Stimulated activated CD8-positive, alpha-beta memory T cell treated with anti-CD3 and anti-CD28 coated beads, Interleukin-12 subunit alpha, Interleukin-12 subunit beta, amount 100 ng/mL, for 24 hours (primary cell): ENCODE results near the gene CDH20.

Experiments
- DNase-seq: peaks from one replicate; pipeline ENCODE4 v3.0.0-alpha.2; 2020; ENCODE audit errors: extremely low read depth

The CDH20 gene

GRCh38 chr18:61333271-61333745, at the start of gene CDH20:
Gene CDH20, plus strand, starts transcription at chr18:61333430.
- no peak for DNase-seq

GRCh38 chr18:61284039-61284438, 49.2 kb upstream of the CDH20 start:
- DNase-seq = no peak

- no peak for DNase-seq
Measured at GRCh38 chr18:61285777-61286176, 47.5 kb upstream of the CDH20 start.

GRCh38 chr18:61286867-61287266, 46.4 kb upstream of the CDH20 start:
- no peak for DNase-seq

GRCh38 chr18:61290616-61291015, 42.6 kb upstream of the CDH20 start:
- no peak for DNase-seq

GRCh38 chr18:61292280-61293035, 40.8 kb upstream of the CDH20 start:
- no peak for DNase-seq

- DNase-seq = no peak
Measured at GRCh38 chr18:61295153-61295552, 38.1 kb upstream of the CDH20 start.

- DNase-seq = no peak
Measured at GRCh38 chr18:61308004-61308403, 25.2 kb upstream of the CDH20 start.

GRCh38 chr18:61308795-61309393, 24.3 kb upstream of the CDH20 start:
- no peak for DNase-seq

- no peak for DNase-seq
Measured at GRCh38 chr18:61322265-61322873, 10.9 kb upstream of the CDH20 start.

- DNase-seq = no peak
Measured at GRCh38 chr18:61323951-61324350, 9.3 kb upstream of the CDH20 start.

- no peak for DNase-seq
Measured at GRCh38 chr18:61326407-61326806, 6.8 kb upstream of the CDH20 start.

- DNase-seq = no peak
Measured at GRCh38 chr18:61329398-61329797, 3.8 kb upstream of the CDH20 start.

GRCh38 chr18:61331051-61331450, 2.2 kb upstream of the CDH20 start:
- DNase-seq = no peak

- no peak for DNase-seq
Measured at GRCh38 chr18:61333746-61334490, 688 bp downstream of the CDH20 start.

GRCh38 chr18:61334491-61334850, 1.2 kb downstream of the CDH20 start:
- no peak for DNase-seq

- no peak for DNase-seq
Measured at GRCh38 chr18:61334951-61335683, 1.9 kb downstream of the CDH20 start.

- DNase-seq = no peak
Measured at GRCh38 chr18:61335684-61336555, 2.7 kb downstream of the CDH20 start.

- DNase-seq = no peak
Measured at GRCh38 chr18:61336766-61337165, 3.5 kb downstream of the CDH20 start.

GRCh38 chr18:61337527-61337926, 4.3 kb downstream of the CDH20 start:
- no peak for DNase-seq

- no peak for DNase-seq
Measured at GRCh38 chr18:61340148-61340547, 6.9 kb downstream of the CDH20 start.
